H54 (cell line): ENCODE measurements around the gene EFHD2.
"Not testable (repeated sequence)": the region's sequence is repeated elsewhere in the genome, so short reads cannot be mapped to it uniquely, and the experiment has no call there.

Experiments
- DNase-seq: peaks from one replicate; pipeline ENCODE4 v3.0.0; 2011; ENCODE audit warnings: low spot score, mixed read lengths; ENCODE audit not compliant: insufficient read length
- FAIRE-seq: peaks from 3 replicates; lab custom pipeline; 2011; peaks lifted over from hg19 to GRCh38; lab: Jason Lieb, UNC
- POLR2A ChIP-seq: IDR thresholded peaks from 2 replicates; pipeline ENCODE4 v1.6.1; 2011; ENCODE audit warnings: low read depth, mild to moderate bottlenecking, low read length

Gene EFHD2

GRCh38 chr1:15426492-15427279, 17.0 kb downstream of the EFHD2 start:
- no peak for FAIRE-seq
- TF ChIP-seq POLR2A = no peak
- DNase-seq = no peak

GRCh38 chr1:15427280-15427666, 17.6 kb downstream of the EFHD2 start:
- FAIRE-seq = no peak
- no peak for DNase-seq
- TF ChIP-seq POLR2A = no peak

- not testable (repeated sequence) for FAIRE-seq
Observed at GRCh38 chr1:15428252-15428651, 18.6 kb downstream of the EFHD2 start.

GRCh38 chr1:15428815-15429435, 19.2 kb downstream of the EFHD2 start:
- FAIRE-seq = no peak
- DNase-seq = no peak

More at GRCh38 chr1:15428252-15428651, 18.6 kb downstream of the EFHD2 start:
- DNase-seq = not testable (repeated sequence)

GRCh38 chr1:15429701-15430149, 20.0 kb downstream of the EFHD2 start:
- no peak for TF ChIP-seq POLR2A
- DNase-seq (no peak), FAIRE-seq (no peak)

More at GRCh38 chr1:15428815-15429435, 19.2 kb downstream of the EFHD2 start:
- no peak for TF ChIP-seq POLR2A

- FAIRE-seq = no peak
- TF ChIP-seq POLR2A = no peak
Observed at GRCh38 chr1:15430787-15431570, 21.3 kb downstream of the EFHD2 start.

GRCh38 chr1:15431571-15431948, 21.9 kb downstream of the EFHD2 start:
- FAIRE-seq = no peak
- TF ChIP-seq POLR2A = no peak

More at GRCh38 chr1:15430787-15431570, 21.3 kb downstream of the EFHD2 start:
- DNase-seq = no peak

GRCh38 chr1:15432324-15432723, 22.6 kb downstream of the EFHD2 start:
- DNase-seq = no peak
- no peak for FAIRE-seq
- TF ChIP-seq POLR2A = no peak

More at GRCh38 chr1:15431571-15431948, 21.9 kb downstream of the EFHD2 start:
- no peak for DNase-seq

GRCh38 chr1:15433471-15433870, 23.8 kb downstream of the EFHD2 start:
- TF ChIP-seq POLR2A = no peak
- DNase-seq (no peak), FAIRE-seq (no peak)

- not testable (repeated sequence) for DNase-seq, FAIRE-seq
Observed at GRCh38 chr1:15434739-15435138, 25.1 kb downstream of the EFHD2 start.

GRCh38 chr1:15435239-15436077, 25.8 kb downstream of the EFHD2 start:
- no peak for TF ChIP-seq POLR2A
- DNase-seq = no peak
- FAIRE-seq = no peak

GRCh38 chr1:15436881-15437442, 27.3 kb downstream of the EFHD2 start:
- FAIRE-seq (no peak), DNase-seq (no peak)
- no peak for TF ChIP-seq POLR2A

- FAIRE-seq (no peak), DNase-seq (no peak)
- no peak for TF ChIP-seq POLR2A
Observed at GRCh38 chr1:15439325-15439724, 29.6 kb downstream of the EFHD2 start.
